Brain microvascular endothelial cell (primary cell): ENCODE results near the gene PANK3.

Experiments
- DNase-seq: peaks from one replicate; pipeline ENCODE4 v3.0.0-alpha.2; 2020
- H3K27ac ChIP-seq: fragments of 250-450 bp; sonication (Bioruptor Pico); 2 replicates; pipeline ENCODE4 v1.5.1; 2020; ENCODE audit warnings: mild to moderate bottlenecking, moderate library complexity
- H3K27me3 ChIP-seq: fragments of 250-450 bp; sonication (Bioruptor Pico); replicated peaks from 2 replicates; pipeline ENCODE4 v1.5.1; 2020; ENCODE audit warnings: mild to moderate bottlenecking
- H3K36me3 ChIP-seq: fragments of 250-450 bp; sonication (Bioruptor Pico); replicated peaks from 2 replicates; pipeline ENCODE4 v1.5.1; 2020; ENCODE audit warnings: mild to moderate bottlenecking
- H3K4me3 ChIP-seq: 2 replicates; pipeline ENCODE4 v1.5.1; 2011; ENCODE audit warnings: low read depth, mild to moderate bottlenecking, control low read depth, low read length, moderate library complexity
- in situ Hi-C: cut with HindIII; loops from 2 replicates; pipeline ENCODE4 v1.10.0; 2017; ENCODE audit warnings: low sequenced_read_pairs, low pct_ligation_motif_present
- TF ChIP-seq, protein P1 (sequence below): IDR thresholded peaks from 2 replicates; pipeline ENCODE4 v1.5.1; 2011; ENCODE audit warnings: low read depth, mild to moderate bottlenecking, moderate library complexity, low read length, control low read depth, inconsistent platforms; ENCODE audit errors: missing control alignments

PANK3 gene

GRCh38 chr5:168613396-168613795 lies 34.2 kb upstream of the PANK3 start:
- H3K36me3 ChIP-seq, result no peaks in the 10 kb centered on the region
- no peak overlapping the region for H3K27ac ChIP-seq
- no peaks in the 10 kb centered on the region for H3K27me3 ChIP-seq
- TF ChIP-seq, protein P1, sequence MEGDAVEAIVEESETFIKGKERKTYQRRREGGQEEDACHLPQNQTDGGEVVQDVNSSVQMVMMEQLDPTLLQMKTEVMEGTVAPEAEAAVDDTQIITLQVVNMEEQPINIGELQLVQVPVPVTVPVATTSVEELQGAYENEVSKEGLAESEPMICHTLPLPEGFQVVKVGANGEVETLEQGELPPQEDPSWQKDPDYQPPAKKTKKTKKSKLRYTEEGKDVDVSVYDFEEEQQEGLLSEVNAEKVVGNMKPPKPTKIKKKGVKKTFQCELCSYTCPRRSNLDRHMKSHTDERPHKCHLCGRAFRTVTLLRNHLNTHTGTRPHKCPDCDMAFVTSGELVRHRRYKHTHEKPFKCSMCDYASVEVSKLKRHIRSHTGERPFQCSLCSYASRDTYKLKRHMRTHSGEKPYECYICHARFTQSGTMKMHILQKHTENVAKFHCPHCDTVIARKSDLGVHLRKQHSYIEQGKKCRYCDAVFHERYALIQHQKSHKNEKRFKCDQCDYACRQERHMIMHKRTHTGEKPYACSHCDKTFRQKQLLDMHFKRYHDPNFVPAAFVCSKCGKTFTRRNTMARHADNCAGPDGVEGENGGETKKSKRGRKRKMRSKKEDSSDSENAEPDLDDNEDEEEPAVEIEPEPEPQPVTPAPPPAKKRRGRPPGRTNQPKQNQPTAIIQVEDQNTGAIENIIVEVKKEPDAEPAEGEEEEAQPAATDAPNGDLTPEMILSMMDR, result no peak
- DNase-seq, result no peak
- H3K4me3 ChIP-seq, result no peak overlapping the region
- in situ Hi-C loops, result no loop called here

GRCh38 chr5:168612996-168613395 lies 33.8 kb upstream of the PANK3 start:
- no peaks in the 10 kb centered on the region for H3K36me3 ChIP-seq
- no peaks in the 10 kb centered on the region for H3K27me3 ChIP-seq
- in situ Hi-C loops, result no loop called here
- TF ChIP-seq, protein P1, result no peak
- no peak overlapping the region for H3K4me3 ChIP-seq
- no peak for DNase-seq
- H3K27ac ChIP-seq, result no peak overlapping the region

GRCh38 chr5:168612123-168612522 lies 33.0 kb upstream of the PANK3 start:
- TF ChIP-seq, protein P1, result no peak
- no peak for DNase-seq
- in situ Hi-C loops, result no loop called here
- Histone ChIP-seq H3K27ac (no peak overlapping the region), H3K36me3 (no peaks in the 10 kb centered on the region), H3K4me3 (no peak overlapping the region), H3K27me3 (no peaks in the 10 kb centered on the region)

DNA sequence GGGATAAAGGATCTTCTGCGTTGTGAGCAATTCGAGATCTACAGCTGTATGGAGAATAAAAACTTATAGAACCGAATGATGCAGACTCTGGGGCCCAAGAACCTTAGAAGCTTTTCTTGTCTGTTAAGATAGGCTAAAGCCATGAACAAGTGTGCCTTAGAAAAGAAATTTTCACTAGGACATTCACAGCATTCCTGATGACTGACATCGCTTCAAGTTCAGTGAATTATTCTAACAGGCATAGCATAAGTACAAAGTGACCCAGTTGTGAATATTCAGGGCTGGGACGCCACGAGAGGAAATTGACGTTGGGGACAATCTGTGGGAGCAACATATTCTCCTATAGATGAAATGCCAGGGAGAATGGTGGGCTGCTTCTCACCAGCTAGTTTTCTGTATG lies 32.0 kb upstream of the PANK3 start:
- no peaks in the 10 kb centered on the region for H3K36me3 ChIP-seq
- H3K4me3 ChIP-seq, result no peak overlapping the region
- no peak overlapping the region for H3K27ac ChIP-seq
- no peaks in the 10 kb centered on the region for H3K27me3 ChIP-seq
- TF ChIP-seq, protein P1, result no peak
- in situ Hi-C loops, result no loop called here
- peak; percentile 24 for DNase-seq

DNA sequence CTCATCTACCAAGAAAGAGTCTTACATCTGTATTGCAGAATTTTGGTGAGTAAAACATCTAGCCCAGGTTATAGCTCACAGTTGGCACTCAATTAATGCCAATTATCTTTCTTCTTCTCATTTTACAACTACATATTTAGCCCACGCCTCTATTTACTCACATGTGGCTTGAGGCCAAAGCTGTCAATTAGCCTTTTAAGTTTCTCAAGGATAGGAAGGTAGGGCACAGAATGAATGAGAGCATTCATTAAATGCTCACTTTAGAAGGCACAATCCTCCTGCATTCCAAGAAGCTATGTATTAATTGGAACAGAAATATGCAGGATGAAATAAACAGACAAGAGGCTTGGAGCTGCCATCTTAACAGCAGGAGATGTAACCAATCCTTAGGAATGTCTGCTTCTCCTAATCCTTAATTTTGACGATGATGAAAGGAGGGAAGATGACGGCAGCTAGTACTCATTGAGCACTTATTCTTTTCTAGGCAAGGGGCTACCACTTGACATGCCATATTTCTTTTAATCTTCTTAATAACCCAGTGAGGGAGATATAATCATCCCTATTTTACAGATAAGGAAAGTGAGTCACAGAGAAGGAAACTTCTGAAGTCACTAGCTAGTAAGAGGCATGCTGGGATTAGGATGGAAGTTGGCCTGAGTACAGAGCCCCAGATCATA lies 30.8 kb upstream of the PANK3 start:
- in situ Hi-C loops, result no loop called here
- no peaks in the 10 kb centered on the region for H3K36me3 ChIP-seq
- TF ChIP-seq, protein P1, result no peak
- no peak for DNase-seq
- no peak overlapping the region for H3K4me3 ChIP-seq
- H3K27me3 ChIP-seq, result no peaks in the 10 kb centered on the region
- H3K27ac ChIP-seq, result no peak overlapping the region

GRCh38 chr5:168608821-168609220 lies 29.7 kb upstream of the PANK3 start:
- no peak for DNase-seq
- TF ChIP-seq, protein P1, result peak; percentile 19
- Histone ChIP-seq H3K27me3 (no peaks in the 10 kb centered on the region), H3K27ac (no peak overlapping the region), H3K4me3 (no peak overlapping the region), H3K36me3 (no peaks in the 10 kb centered on the region)
- in situ Hi-C loops, result no loop called here
